GM18508 (cell line): ENCODE data around the gene CDC34.

Source experiments
- ATAC-seq: cut with Tn5 transposase; IDR thresholded peaks from one replicate; pipeline ENCODE4 v1.9.1; 2021; ENCODE audit warnings: moderate number of reproducible peaks; ENCODE audit not compliant: insufficient read depth, unreplicated experiment

CDC34 gene

GRCh38 chr19:496986-497385 is 34.6 kb upstream of the CDC34 start:
- no peak for ATAC-seq

DNA sequence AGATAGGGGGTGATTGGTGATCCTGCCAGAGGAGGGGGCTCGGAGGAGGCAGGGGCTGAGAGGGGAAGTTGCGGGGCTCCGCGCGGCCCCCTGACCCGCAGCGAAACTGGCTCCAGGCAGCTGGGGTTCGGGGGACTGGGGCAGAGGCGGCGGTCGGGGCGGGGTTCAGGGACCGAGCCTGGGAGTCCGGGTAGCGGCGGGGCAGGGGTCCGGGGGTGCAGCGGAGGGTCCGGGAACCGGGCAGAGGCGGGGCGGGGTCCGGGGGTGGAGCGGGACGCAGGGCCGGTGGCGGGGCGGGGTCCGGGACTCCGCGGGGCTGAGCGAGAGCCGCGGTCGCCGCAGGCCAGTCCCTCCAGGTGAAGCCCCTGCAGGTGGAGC is 34.1 kb upstream of the CDC34 start:
- ATAC-seq = no peak

GRCh38 chr19:497869-498510 is 33.6 kb upstream of the CDC34 start:
- no peak for ATAC-seq

DNA sequence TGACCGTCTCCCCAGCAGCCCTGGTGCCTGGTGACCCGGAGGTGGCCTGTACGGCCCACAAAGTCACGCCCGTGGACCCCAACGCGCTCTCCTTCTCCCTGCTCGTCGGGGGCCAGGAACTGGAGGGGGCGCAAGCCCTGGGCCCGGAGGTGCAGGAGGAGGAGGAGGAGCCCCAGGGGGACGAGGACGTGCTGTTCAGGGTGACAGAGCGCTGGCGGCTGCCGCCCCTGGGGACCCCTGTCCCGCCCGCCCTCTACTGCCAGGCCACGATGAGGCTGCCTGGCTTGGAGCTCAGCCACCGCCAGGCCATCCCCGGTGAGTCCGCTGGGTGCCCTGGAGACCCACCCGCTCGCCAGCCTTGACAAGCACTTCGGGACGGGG is 33.1 kb upstream of the CDC34 start:
- ATAC-seq = no peak

GRCh38 chr19:498977-499623 is 32.5 kb upstream of the CDC34 start:
- ATAC-seq = no peak

DNA sequence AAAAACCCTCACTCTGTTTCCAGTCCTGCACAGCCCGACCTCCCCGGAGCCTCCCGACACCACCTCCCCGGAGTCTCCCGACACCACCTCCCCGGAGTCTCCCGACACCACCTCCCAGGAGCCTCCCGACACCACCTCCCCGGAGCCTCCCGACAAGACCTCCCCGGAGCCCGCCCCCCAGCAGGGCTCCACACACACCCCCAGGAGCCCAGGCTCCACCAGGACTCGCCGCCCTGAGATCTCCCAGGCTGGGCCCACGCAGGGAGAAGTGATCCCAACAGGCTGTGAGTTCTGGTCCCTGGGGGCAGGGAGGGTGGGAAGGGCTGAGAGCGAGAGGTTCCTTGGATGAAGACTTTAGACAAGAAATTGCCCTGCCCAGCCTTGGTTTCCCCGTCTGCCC is 29.9 kb upstream of the CDC34 start:
- ATAC-seq = no peak

DNA sequence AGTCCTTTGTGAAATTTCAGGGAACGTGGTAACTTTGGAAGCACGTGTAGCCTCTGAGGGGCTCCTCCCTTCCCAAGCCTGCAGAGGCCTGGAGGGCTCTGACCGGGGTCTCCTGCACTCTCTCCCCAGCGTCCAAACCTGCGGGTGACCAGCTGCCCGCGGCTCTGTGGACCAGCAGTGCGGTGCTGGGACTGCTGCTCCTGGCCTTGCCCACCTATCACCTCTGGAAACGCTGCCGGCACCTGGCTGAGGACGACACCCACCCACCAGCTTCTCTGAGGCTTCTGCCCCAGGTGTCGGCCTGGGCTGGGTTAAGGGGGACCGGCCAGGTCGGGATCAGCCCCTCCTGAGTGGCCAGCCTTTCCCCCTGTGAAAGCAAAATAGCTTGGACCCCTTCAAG is 26.9 kb upstream of the CDC34 start:
- no peak for ATAC-seq

GRCh38 chr19:506404-507285 is 24.9 kb upstream of the CDC34 start:
- ATAC-seq = peak; percentile 45

DNA sequence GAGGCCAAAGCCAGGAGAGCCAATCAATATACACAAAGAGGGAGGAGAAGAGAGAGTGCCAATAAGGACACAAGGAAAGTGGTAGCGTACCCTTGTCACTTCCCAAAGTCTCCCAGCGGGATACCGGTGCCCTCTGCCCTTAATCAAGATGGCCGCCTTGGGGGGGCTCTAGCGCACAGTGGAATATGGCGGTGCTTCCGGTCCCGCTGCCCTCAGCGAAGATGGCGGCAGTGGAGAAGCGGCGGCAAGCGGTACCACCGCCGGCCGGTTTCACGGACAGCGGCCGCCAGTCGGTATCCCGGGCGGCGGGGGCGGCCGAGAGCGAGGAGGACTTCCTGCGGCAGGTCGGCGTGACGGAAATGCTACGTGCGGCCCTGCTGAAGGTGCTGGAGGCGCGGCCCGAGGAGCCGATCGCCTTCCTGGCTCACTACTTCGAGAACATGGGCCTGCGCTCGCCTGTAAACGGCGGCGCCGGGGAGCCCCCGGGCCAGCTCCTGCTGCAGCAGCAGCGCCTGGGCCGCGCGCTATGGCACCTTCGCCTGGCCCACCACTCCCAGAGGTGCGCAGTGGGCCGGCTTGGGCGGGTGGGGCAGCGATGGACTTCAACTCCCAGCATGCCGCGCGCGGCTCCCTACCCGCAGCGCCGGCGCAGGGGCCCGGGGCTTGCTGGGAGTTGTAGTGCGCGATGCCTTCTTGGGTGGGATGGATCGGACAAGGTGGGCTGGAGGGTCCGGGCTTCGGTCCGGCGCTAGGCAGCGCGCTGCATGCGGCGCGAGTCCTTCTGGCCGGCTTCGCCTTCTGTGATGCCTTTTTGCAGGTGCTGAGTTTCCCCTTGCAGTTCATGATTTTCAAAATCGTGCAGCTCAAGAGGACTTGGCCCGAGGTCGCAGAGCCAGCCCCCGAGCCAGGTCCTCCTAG is 24.0 kb upstream of the CDC34 start, which contains the start of gene TPGS1:
TPGS1 (plus strand) TSS at position 212 of the 918 bp plus-strand sequence; CDS start at position 222, 10 bp downstream.
- peak; percentile 16 for ATAC-seq

DNA sequence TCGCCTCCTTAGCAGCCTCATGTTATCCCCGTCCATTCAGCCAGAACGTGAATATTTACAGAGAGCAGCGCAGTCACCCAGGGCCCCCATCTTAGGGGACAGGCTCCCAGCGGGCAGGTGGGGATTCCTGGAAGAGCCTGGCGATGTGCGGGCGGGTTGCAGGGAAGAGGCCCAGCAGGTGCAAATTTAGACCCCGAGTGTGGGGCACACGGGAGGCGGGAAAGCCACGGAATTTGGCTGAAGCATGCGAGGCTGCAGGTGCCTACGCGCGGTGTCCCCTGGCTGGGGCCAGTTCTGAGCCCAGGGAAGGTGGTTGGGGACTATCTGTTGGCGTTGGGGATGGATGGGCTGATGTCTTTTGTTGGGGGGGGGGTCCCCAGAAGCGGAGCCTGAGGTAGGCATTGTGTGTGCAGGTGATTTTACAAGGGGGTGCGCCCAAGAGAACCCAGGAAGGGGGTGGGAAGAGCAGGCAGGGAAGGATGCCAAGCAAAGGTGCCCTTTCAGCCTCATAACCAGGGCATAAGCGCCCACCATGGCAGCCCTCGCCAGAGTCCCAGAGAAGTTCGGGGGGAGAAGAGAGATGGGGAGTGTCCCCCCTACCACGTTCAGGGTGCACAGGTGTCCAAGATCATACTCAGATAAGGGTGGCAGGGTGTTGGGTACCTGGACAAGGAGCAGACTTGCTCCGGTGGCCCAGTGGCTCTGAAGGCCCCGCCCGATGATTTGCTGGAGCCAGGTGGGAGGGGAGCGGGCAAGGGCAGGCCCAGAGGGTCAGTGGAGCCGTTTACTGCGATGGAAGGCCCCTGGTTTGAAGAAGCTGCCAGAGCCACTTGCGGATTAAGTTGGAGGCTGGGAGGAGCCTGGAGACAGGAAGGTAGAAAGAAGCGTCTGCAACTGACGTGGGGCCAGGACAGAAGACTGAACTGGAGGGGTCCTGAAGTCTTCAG is 23.1 kb upstream of the CDC34 start:
- no peak for ATAC-seq

DNA sequence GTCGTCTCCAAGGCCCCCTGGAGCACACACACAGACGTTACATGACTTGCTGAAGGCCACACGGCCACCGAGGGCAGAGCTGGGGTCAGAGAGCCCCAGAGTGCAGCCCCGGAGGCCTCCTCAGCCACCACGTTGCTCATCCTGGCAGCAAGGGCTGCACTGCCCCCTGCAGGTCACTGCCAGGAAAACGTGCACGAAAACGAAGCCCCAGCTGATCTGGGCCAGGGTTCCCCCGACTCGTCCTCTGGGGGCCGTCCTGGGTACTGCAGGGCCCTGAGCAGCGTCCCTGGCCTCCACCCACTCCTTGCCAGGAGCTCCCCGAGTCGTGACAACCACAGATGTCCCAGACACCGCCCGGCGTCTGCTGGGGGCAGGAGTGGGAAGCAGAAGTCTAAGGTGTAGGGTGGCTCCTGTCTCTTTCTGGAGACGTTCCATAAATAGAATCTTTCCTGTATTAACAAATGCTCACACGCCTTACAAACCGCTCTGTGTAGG is 20.9 kb upstream of the CDC34 start:
- no peak for ATAC-seq

GRCh38 chr19:511101-511851 is 20.3 kb upstream of the CDC34 start:
- ATAC-seq = no peak

GRCh38 chr19:512547-513365 is 18.8 kb upstream of the CDC34 start:
- ATAC-seq = no peak

GRCh38 chr19:513368-514165 is 18.0 kb upstream of the CDC34 start:
- no peak for ATAC-seq

DNA sequence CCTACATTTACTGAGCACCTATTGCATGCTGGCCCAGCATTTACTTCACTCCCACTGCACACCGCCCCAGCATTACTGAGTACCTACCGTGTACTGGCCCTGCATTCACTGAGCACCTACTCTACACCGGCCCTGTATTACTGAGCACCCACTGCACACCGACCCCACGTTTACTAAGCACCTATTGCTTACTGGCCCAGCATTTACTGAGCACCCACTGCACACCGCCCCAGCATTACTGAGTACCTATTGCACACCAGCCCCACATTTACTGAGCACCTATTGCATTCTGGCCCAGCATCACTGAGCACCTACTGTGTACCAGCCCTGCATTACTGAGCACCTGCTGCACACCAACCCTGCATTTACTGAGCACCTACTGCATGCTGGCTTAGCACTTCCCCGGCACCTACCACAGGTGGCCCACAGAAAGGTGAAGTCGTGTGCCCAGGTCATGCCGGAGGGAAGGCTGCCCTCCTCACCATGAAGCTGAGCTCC is 17.3 kb upstream of the CDC34 start:
- no peak for ATAC-seq
